Left lung (tissue), 10 donors: ENCODE data around the gene CALML4. TPM values are rescaled to one million over a fixed set of nuclear protein-coding genes. Genes with fewer than 3 reads are reported as not detected.

Experiments
- ATAC-seq: fragments of 200-7000 bp; cut with Tn5 transposase; one replicate; pipeline ENCODE4 v1.9.1; 2020; ENCODE audit warnings: moderate library complexity
- DNase-seq, 4 donors: peaks; one replicate each; pipeline ENCODE4 v3.0.0-alpha.2; 2013 to 2020
- H3K27ac ChIP-seq, 2 donors: fragments of 200-600 bp; sonication (generic) in 1 of 2; one replicate each; pipeline versions ENCODE4 v1.5.0 to v1.8.0; 2020 to 2021
- H3K27me3 ChIP-seq, 2 donors: fragments of 200-600 bp; sonication (generic) in 1 of 2; one replicate each; pipeline versions ENCODE4 v1.5.0 to v1.8.0; 2020 to 2021
- H3K36me3 ChIP-seq, 2 donors: fragments of 200-600 bp; sonication (generic) in 1 of 2; one replicate each; pipeline versions ENCODE4 v1.5.0 to v1.8.0; 2020 to 2021
- H3K4me1 ChIP-seq, 2 donors: fragments of 200-600 bp; one replicate each; pipeline ENCODE4 v1.8.0; 2021
- H3K4me3 ChIP-seq, 2 donors: fragments of 200-600 bp; sonication (generic) in 1 of 2; one replicate each; pipeline versions ENCODE4 v1.5.0 to v1.8.0; 2020 to 2021; ENCODE audit warnings: mild to moderate bottlenecking in 1 of 2
- H3K9me3 ChIP-seq, 2 donors: fragments of 200-600 bp; sonication (generic) in 1 of 2; one replicate each; pipeline versions ENCODE4 v1.5.0 to v1.8.0; 2020 to 2021
- CTCF ChIP-seq, 2 donors: fragments of 200-600 bp; sonication (generic) in 1 of 2; IDR thresholded peaks; one replicate each; pipeline versions ENCODE4 v1.5.0 to v1.8.0; 2021; ENCODE audit warnings: antibody characterized with exemption in 2 of 2
- intact Hi-C, 2 donors: fragments of 100-400 bp; cut with DNase I; formaldehyde crosslinking; loops; one replicate each; pipeline versions ENCODE4 v1.11.2 to v1.14.2; 2022
- polyA plus RNA-seq, 6 donors: library from polyadenylated mRNA; unstranded; fragments of 120-200 nt; gene quantifications; one replicate each; pipeline ENCODE4 v1.2.1, GENCODE V29; 2013; ENCODE audit not compliant: insufficient read length in 6 of 6
- total RNA-seq, 2 donors: library from RNA; stranded (reverse); fragmentation: NEBNext Ultra II Directional; extraction: Animal tissue kit (Norgen Biotek cat#: 25700); gene quantifications; one replicate each; pipeline ENCODE4 v1.2.1, GENCODE V29; 2021
- donor health status: DM: no; HTN: yes; CAD: no.
- donor health status: DM: no; HTN: no; CAD: no.

The CALML4 gene
- total and polyA plus RNA-seq, 8 donors = 3.0 to 20.2 (median 13.2) TPM

- H3K27me3 ChIP-seq = no peaks in the 10 kb centered on the region
- no peak overlapping the region for H3K27ac ChIP-seq
- ATAC-seq (no peak), DNase-seq (no peak)
- TF ChIP-seq CTCF (IDR thresholded peaks at IDR 0.05) = no peak
- H3K9me3 ChIP-seq = no peaks in the 10 kb centered on the region
- no peak overlapping the region for H3K4me3 ChIP-seq
- peaks cover 0 to 6% of the 10 kb centered on the region in 2 donors for H3K4me1 ChIP-seq
- H3K36me3 ChIP-seq = peaks cover 0 to 38% of the 10 kb centered on the region in 2 donors
- intact Hi-C loops = no loop called here
Measured at GRCh38 chr15:68199340-68199739, 5.8 kb downstream of the CALML4 start.

GRCh38 chr15:68197661-68198437 is 7.3 kb downstream of the CALML4 start:
- H3K9me3 ChIP-seq = no peaks in the 10 kb centered on the region
- intact Hi-C loops = no loop called here
- H3K27me3 ChIP-seq = no peaks in the 10 kb centered on the region
- no peak for DNase-seq
- TF ChIP-seq CTCF (IDR thresholded peaks at IDR 0.05) = no peak
- ATAC-seq = no peak
- no peak overlapping the region for H3K4me3 ChIP-seq
- H3K27ac ChIP-seq = no peak overlapping the region
- H3K4me1 ChIP-seq = no peaks in the 10 kb centered on the region
- H3K36me3 ChIP-seq = peaks cover 0 to 52% of the 10 kb centered on the region in 2 donors

- TF ChIP-seq CTCF (IDR thresholded peaks at IDR 0.05) = no peak
- DNase-seq (no peak), ATAC-seq (no peak)
- H3K27me3 ChIP-seq = no peaks in the 10 kb centered on the region
- H3K36me3 ChIP-seq = peaks cover 0 to 59% of the 10 kb centered on the region in 2 donors
- intact Hi-C loops = no loop called here
- no peaks in the 10 kb centered on the region for H3K4me1 ChIP-seq
- no peak overlapping the region for H3K4me3 ChIP-seq
- H3K9me3 ChIP-seq = no peaks in the 10 kb centered on the region
- H3K27ac ChIP-seq = no peak overlapping the region
Measured at GRCh38 chr15:68197170-68197492, 8.0 kb downstream of the CALML4 start.

- no peak overlapping the region for H3K4me3 ChIP-seq
- ATAC-seq = no peak
- H3K36me3 ChIP-seq = peaks cover 0 to 64% of the 10 kb centered on the region in 2 donors
- H3K9me3 ChIP-seq = no peaks in the 10 kb centered on the region
- DNase-seq = no peak
- intact Hi-C loops = no loop called here
- no peaks in the 10 kb centered on the region for H3K27me3 ChIP-seq
- no peaks in the 10 kb centered on the region for H3K4me1 ChIP-seq
- H3K27ac ChIP-seq = no peak overlapping the region
- no peak for TF ChIP-seq CTCF (IDR thresholded peaks at IDR 0.05)
Measured at GRCh38 chr15:68196445-68197169, 8.5 kb downstream of the CALML4 start.

- intact Hi-C loops = no loop called here
- H3K27ac ChIP-seq = no peak overlapping the region
Measured at GRCh38 chr15:68195336-68196112, 9.6 kb downstream of the CALML4 start.

More at GRCh38 chr15:68195336-68196112, 9.6 kb downstream of the CALML4 start:
- TF ChIP-seq CTCF (IDR thresholded peaks at IDR 0.05) = no peak
- Histone ChIP-seq H3K27me3 (no peaks in the 10 kb centered on the region), H3K36me3 (peaks cover 0 to 74% of the 10 kb centered on the region in 2 donors), H3K4me1 (no peaks in the 10 kb centered on the region), H3K9me3 (no peaks in the 10 kb centered on the region), H3K4me3 (no peak overlapping the region)
- DNase-seq (no peak), ATAC-seq (no peak)
